DND-41 (cell line): ENCODE results near the gene MYO1E.

ENCODE experiments used
- ATAC-seq: fragments of 200-7000 bp; cut with Tn5 transposase; 3 replicates; pipeline ENCODE4 v1.9.1; 2021; ENCODE audit warnings: low read depth; ENCODE audit not compliant: insufficient read depth
- DNase-seq: peaks from one replicate; pipeline ENCODE4 v3.0.0-alpha.2; 2020
- H2AFZ ChIP-seq: 2 replicates; pipeline ENCODE4 v1.6.0; 2012; ENCODE audit warnings: low read depth, low read length
- H3K27ac ChIP-seq: 2 replicates; pipeline ENCODE4 v1.5.1; 2012; ENCODE audit warnings: low read length, inconsistent platforms
- H3K27me3 ChIP-seq: fragments of 200-600 bp; sonication (generic); 2 replicates; pipeline ENCODE4 v1.6.0; 2012; ENCODE audit warnings: low read length, mild to moderate bottlenecking, inconsistent platforms; ENCODE audit not compliant: insufficient read depth, poor library complexity
- H3K36me3 ChIP-seq: 2 replicates; pipeline ENCODE4 v1.5.1; 2012; ENCODE audit warnings: low read length, inconsistent platforms; ENCODE audit not compliant: insufficient read depth
- H3K4me1 ChIP-seq: 2 replicates; pipeline ENCODE4 v1.5.1; 2012; ENCODE audit warnings: mild to moderate bottlenecking, low read length; ENCODE audit not compliant: insufficient read depth
- H3K4me2 ChIP-seq: 2 replicates; pipeline ENCODE4 v1.6.0; 2012; ENCODE audit warnings: mild to moderate bottlenecking, moderate library complexity, low read length, inconsistent platforms; ENCODE audit not compliant: insufficient read depth
- H3K4me3 ChIP-seq, 2 experiments: fragments of 200-600 bp in 1 of 2; shearing (Covaris generic) in 1 of 2; 2 replicates each; pipeline ENCODE4 v1.5.1; 2012 to 2016; ENCODE audit warnings: inconsistent platforms in 2 of 2, low read length in 2 of 2, mild to moderate bottlenecking in 2 of 2, low read depth in 1 of 2, moderate library complexity in 1 of 2
- H3K79me2 ChIP-seq: 2 replicates; pipeline ENCODE4 v1.6.0; 2012; ENCODE audit warnings: low read length, inconsistent platforms; ENCODE audit not compliant: insufficient read depth
- H3K9ac ChIP-seq: 2 replicates; pipeline ENCODE4 v1.6.0; 2012; ENCODE audit warnings: low read depth, mild to moderate bottlenecking, inconsistent platforms, low read length, moderate library complexity
- H3K9me3 ChIP-seq: 2 replicates; pipeline ENCODE4 v1.5.1; 2012; ENCODE audit warnings: low read length, moderate library complexity, mild to moderate bottlenecking, inconsistent platforms; ENCODE audit not compliant: insufficient read depth, severe bottlenecking
- H4K20me1 ChIP-seq: 2 replicates; pipeline ENCODE4 v1.6.0; 2012; ENCODE audit warnings: low read length; ENCODE audit not compliant: insufficient read depth
- EZH2 ChIP-seq: IDR thresholded peaks from 3 replicates; pipeline ENCODE4 v1.6.1; 2012; ENCODE audit warnings: borderline replicate concordance, low read depth, mild to moderate bottlenecking, moderate library complexity, low read length, inconsistent platforms; ENCODE audit not compliant: severe bottlenecking
- TF ChIP-seq, protein P1 (sequence below): IDR thresholded peaks from 2 replicates; pipeline ENCODE4 v1.5.1; 2012; ENCODE audit warnings: borderline replicate concordance, low read length, moderate library complexity, mild to moderate bottlenecking; ENCODE audit not compliant: poor library complexity, severe bottlenecking; ENCODE audit errors: extremely low read depth

MYO1E gene

DNA sequence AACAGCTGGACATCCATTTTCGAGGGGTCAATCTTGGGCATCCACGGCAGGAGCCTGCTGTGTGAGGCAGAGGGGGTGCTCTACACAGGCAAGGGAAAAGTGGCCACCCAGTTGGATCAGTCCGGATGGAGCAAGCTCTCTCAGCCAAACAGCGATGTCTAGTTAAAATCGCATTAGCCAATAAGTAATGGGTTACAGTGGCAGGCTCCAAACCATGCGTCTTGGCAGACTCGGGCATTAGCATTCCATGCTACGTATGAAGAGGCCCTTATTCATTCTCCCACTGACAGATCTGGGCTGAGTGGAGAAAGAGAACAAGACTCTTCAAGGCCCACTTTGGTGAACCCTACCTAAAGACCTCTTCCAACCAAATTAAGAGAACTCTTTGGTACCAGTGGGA is 218.4 kb downstream of the MYO1E start:
- no peaks in the 10 kb centered on the region for H3K27me3 ChIP-seq
- H3K27ac ChIP-seq, result no peak overlapping the region
- H3K4me2 ChIP-seq, result no peak overlapping the region
- DNase-seq, result no peak
- H3K9ac ChIP-seq, result no peak overlapping the region
- no peak overlapping the region for H2AFZ ChIP-seq
- H4K20me1 ChIP-seq, result no peaks in the 10 kb centered on the region
- H3K36me3 ChIP-seq, result no peaks in the 10 kb centered on the region
- TF ChIP-seq EZH2, result no peak
- TF ChIP-seq, protein P1, sequence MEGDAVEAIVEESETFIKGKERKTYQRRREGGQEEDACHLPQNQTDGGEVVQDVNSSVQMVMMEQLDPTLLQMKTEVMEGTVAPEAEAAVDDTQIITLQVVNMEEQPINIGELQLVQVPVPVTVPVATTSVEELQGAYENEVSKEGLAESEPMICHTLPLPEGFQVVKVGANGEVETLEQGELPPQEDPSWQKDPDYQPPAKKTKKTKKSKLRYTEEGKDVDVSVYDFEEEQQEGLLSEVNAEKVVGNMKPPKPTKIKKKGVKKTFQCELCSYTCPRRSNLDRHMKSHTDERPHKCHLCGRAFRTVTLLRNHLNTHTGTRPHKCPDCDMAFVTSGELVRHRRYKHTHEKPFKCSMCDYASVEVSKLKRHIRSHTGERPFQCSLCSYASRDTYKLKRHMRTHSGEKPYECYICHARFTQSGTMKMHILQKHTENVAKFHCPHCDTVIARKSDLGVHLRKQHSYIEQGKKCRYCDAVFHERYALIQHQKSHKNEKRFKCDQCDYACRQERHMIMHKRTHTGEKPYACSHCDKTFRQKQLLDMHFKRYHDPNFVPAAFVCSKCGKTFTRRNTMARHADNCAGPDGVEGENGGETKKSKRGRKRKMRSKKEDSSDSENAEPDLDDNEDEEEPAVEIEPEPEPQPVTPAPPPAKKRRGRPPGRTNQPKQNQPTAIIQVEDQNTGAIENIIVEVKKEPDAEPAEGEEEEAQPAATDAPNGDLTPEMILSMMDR, result no peak
- no peak for ATAC-seq
- no peaks in the 10 kb centered on the region for H3K4me1 ChIP-seq
- no peaks in the 10 kb centered on the region for H3K9me3 ChIP-seq
- no peaks in the 10 kb centered on the region for H3K79me2 ChIP-seq
- H3K4me3 ChIP-seq, result no peak overlapping the region

DNA sequence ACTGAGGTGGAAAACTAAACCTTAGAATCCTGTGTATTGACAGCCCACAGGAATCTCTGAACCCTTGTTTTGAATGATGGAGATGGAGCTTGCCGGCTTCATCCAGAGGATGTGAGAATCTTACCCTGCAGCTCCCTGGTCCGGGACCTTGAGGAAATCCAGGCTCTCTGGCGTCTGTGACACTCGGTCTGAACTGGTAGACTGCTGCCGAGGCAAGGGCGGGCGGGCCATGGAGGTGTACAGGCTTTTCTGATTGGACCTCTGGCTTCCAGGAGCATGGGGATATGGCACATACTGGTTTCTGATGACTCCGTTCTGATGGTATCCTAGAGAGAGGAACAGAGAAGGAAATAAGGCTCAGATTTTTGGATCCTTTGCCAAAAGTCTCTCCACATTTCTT is 219.2 kb downstream of the MYO1E start:
- H3K27me3 ChIP-seq, result no peaks in the 10 kb centered on the region
- no peak for TF ChIP-seq EZH2
- TF ChIP-seq, protein P1, result no peak
- no peak overlapping the region for H3K27ac ChIP-seq
- H3K36me3 ChIP-seq, result no peaks in the 10 kb centered on the region
- H3K9ac ChIP-seq, result no peak overlapping the region
- no peak overlapping the region for H2AFZ ChIP-seq
- H3K4me2 ChIP-seq, result no peak overlapping the region
- no peak for ATAC-seq
- no peaks in the 10 kb centered on the region for H4K20me1 ChIP-seq
- H3K9me3 ChIP-seq, result no peaks in the 10 kb centered on the region
- no peaks in the 10 kb centered on the region for H3K79me2 ChIP-seq
- H3K4me1 ChIP-seq, result no peaks in the 10 kb centered on the region
- no peak for DNase-seq
- no peak overlapping the region for H3K4me3 ChIP-seq

DNA sequence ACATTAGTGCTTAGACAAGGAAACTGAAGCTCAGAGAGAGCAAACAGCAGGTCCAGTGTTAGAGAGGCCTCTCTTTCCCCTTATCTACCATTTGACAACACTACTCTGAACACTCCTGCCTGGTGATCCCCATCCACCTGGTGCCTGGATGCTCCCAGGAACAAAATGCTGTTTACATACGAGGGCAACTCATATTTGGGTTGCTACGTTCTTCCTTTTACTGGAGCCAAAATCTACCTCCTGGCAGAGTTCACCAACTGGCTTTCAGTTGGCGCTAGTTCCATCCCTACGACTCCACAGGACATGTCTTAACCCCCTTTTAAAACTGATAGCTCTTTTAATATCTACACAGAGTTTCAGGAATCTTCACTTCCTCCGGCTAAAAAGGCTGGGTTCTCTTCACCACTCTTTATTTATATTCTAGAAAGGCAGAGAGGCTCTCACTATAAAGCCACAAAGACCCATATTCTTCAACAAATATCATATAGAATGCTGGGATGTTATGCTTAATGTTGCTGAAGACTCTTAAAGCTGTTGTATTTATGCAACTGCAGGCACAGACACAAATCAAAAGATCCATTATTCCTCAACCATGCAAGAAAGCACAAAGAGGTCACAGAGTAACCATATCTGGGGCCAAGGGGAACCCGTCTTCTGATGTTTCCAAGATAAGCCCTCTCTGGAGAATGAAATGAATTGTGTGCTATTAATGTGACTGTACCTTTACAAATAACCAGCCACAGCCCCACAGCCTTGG is 219.8 kb downstream of the MYO1E start:
- Histone ChIP-seq H3K9me3 (no peaks in the 10 kb centered on the region), H2AFZ (no peak overlapping the region), H3K36me3 (no peaks in the 10 kb centered on the region), H3K9ac (no peak overlapping the region), H3K4me3 (no peak overlapping the region), H3K4me2 (no peak overlapping the region), H4K20me1 (no peaks in the 10 kb centered on the region), H3K79me2 (no peaks in the 10 kb centered on the region), H3K4me1 (no peaks in the 10 kb centered on the region), H3K27me3 (no peaks in the 10 kb centered on the region), H3K27ac (no peak overlapping the region)
- DNase-seq (no peak), ATAC-seq (no peak)
- no peak for TF ChIP-seq EZH2
- TF ChIP-seq, protein P1, result no peak

DNA sequence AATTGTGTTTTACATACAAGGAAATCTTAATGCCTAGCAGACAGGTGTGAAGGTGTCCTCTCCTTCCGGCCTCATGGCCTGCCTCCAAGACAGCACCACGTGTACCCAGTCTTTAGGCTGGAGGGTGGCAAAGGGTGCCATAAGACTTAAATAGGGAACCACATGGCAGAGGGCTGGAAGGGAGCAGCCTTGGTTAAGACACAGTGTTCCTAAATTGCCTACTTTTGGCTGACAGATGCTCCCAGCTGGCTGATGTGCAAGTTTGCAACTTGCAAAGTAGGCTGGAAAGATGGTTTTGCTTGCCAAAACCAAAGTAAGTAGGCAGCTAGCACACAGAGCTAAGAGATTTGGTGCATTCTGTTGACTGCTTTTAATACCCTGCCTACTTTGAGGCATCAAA is 222.5 kb downstream of the MYO1E start:
- Histone ChIP-seq H3K9me3 (no peaks in the 10 kb centered on the region), H3K4me2 (no peak overlapping the region), H3K36me3 (no peaks in the 10 kb centered on the region; the same call in 1 of the 2 replicates), H2AFZ (no peak overlapping the region), H3K27me3 (no peaks in the 10 kb centered on the region), H3K4me1 (no peaks in the 10 kb centered on the region), H3K79me2 (no peaks in the 10 kb centered on the region), H3K4me3 (no peak overlapping the region), H3K27ac (no peak overlapping the region), H4K20me1 (no peaks in the 10 kb centered on the region), H3K9ac (no peak overlapping the region)
- TF ChIP-seq EZH2, result no peak
- TF ChIP-seq, protein P1, result no peak
- no peak for ATAC-seq
- DNase-seq, result no peak
